HG02588 (cell line): ENCODE measurements around the gene ADAMTSL3.

Experiments used
- ATAC-seq: cut with Tn5 transposase; IDR thresholded peaks from one replicate; pipeline ENCODE4 v1.9.1; 2021; ENCODE audit warnings: mild to moderate bottlenecking, moderate library complexity; ENCODE audit not compliant: unreplicated experiment

ADAMTSL3 gene

GRCh38 chr15:83858820-83859505 lies 205.0 kb downstream of the ADAMTSL3 start:
- ATAC-seq, result no peak

DNA sequence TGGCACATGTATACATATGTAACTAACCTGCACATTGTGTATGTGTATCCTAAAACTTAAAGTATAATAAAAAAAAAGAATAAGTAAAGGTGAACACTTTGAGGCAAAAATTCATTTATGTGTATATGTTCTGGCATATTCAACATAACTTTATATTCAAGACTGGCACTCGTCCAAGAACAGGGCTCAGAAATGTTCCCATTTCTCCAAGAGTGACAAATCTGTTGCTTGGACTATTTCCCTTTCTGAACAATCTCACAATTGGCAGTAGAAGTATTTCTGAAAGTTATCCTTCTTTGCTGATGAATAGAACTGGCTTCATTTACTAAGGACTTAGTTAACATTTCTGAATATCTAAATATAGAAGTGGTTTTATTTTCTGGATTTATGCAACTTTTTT lies 212.8 kb downstream of the ADAMTSL3 start:
- ATAC-seq, result no peak

DNA sequence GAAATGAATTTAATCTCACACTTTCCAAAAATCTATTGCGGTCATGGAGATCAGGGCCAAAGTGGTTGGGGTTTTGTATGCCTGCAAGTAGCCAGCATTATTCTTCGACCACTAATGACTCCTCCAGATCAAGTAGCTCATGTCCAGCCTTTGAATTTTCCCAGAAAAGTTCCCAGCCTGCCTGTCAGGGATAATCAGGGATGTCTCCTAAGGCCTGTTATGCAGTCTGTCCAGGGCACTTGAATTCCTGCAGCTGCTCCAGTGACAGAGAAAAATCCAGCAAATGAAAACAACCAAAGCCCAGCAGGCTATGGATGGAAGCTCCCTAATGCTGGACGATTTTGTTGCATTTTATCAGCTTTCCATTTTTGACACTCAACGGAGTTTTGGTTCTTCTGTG lies 215.4 kb downstream of the ADAMTSL3 start:
- ATAC-seq, result no peak

DNA sequence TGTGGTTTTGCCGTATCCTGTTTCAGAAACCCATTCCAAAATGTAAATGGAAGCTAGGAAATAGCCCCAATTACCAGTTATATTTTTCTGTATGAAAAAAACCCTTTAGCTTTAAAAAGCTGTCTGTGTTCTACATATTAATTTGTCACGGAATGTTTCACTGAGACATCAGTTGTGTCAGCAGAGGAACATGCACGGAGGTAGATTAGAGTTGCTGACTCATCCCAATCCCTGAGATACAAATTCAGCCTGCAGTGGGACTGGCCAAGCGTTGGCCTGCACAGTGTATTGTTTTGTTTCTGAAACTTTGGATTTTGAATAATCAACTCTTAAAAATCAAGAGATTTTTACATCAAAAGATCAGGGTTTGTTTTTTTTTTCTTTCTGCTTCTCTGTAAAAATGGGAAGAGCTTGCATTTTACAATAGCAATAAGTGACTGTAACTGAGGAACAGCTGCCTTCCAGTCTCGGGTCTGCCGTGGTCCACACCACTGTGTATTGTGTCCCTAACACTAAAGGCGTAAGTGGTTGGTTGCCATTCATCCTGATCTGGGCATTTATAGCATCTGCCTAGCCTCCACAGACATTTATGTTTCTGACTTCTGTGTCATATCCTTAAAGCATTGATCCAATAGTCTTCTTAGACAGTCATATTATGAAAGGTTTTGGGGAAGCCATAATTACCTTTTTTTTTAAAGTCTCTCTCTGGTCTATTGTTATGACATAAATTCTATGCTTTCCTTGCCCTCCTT lies 218.1 kb downstream of the ADAMTSL3 start:
- ATAC-seq, result peak; percentile 88

- ATAC-seq, result no peak
Measured at GRCh38 chr15:83873966-83874365, 220.0 kb downstream of the ADAMTSL3 start.

GRCh38 chr15:83880529-83880928 lies 226.6 kb downstream of the ADAMTSL3 start:
- no peak for ATAC-seq

DNA sequence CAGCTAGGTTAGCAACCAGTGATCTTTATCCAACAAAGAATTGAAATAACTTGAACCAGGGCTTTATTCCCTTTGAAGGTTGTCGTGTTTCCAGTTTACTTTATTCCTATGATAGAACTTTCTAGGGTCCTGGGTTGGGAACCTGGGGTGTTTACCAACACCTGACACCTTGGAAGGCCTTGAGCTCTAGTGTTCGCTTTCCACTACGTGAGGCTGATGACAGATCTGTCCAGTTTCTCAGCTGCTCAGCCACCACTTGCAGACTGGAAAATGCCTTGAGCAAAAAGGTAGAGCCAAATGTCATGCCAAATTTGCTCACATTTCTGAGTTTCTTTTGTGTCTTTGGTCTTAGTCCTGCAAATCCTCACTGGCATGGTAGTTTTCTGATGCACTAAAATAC lies 227.2 kb downstream of the ADAMTSL3 start:
- no peak for ATAC-seq

DNA sequence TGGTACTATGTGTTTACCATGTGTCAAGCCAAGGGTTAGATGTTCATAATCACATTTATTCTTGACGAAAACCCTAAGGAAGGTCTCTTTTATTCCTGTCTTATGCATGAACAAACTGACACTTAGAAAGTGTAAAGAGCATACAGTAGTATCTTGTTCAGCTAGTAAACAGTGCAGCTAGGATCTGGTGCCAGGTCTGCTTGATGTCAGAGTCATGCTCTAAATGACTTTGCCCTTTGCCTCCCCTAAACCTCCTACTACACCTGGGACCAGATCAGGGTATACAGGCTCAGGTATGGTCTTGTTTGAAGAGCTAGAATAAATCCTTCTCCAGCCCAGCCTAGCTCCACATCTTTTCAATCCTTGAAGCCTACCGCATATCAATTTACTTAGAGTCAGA lies 232.4 kb downstream of the ADAMTSL3 start:
- ATAC-seq, result no peak

- no peak for ATAC-seq
Measured at GRCh38 chr15:83887404-83887803, 233.5 kb downstream of the ADAMTSL3 start.

GRCh38 chr15:83887961-83888360 lies 234.0 kb downstream of the ADAMTSL3 start:
- no peak for ATAC-seq

- no peak for ATAC-seq
Measured at GRCh38 chr15:83889995-83890394, 236.1 kb downstream of the ADAMTSL3 start.

GRCh38 chr15:83890587-83890986 lies 236.7 kb downstream of the ADAMTSL3 start:
- no peak for ATAC-seq

DNA sequence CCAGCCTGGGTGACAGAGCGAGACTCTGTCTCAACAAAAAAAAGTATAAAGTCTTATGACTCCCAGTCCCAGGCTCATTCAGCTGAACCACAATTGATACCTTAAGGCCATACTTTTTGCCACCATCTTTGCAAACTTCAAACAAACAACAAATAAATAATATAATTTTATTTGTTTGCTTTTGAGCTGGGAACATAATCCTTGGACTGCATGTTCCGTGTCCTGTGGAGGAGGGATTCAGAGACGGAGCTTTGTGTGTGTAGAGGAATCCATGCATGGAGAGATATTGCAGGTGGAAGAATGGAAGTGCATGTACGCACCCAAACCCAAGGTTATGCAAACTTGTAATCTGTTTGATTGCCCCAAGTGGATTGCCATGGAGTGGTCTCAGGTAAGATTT lies 238.6 kb downstream of the ADAMTSL3 start:
- no peak for ATAC-seq

GRCh38 chr15:83893308-83893707 lies 239.4 kb downstream of the ADAMTSL3 start:
- ATAC-seq, result no peak

DNA sequence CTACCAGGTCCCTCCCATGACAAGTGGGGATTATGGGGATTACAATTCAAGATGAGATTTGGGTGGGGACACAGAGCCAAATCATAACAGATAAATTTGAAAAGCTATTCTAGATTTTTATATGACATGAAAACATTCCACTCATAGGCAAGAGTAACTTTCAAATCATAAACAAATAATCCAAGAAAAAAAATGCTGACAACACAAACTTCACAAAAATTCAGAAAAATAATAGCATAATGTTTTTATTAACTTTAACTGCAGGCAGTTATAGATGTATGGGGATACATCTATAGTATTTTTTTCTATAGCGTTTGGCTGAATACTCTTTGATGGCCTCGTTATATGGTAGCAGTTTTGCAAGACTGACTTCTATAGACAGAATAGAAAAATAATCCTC lies 243.1 kb downstream of the ADAMTSL3 start:
- ATAC-seq, result no peak

DNA sequence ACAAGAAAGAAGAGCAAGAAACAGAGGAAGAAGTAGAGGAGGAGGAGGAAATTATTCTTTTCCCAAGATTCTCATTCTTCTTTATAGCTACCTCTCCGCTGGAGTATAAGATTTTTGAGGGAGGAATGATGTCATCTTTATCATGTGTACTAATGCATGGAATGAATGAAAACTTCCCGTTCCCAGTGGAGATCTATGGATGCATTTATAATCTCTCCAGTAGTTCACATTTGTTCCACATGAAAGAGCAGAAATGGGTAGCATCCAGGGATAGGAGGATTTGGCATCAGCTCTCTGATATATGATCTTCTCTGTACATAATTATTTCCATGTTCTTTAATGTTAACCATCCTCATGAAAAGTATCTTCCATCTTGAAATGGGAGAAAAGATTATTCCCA lies 244.4 kb downstream of the ADAMTSL3 start:
- no peak for ATAC-seq

GRCh38 chr15:83899670-83900069 lies 245.7 kb downstream of the ADAMTSL3 start:
- ATAC-seq, result no peak

DNA sequence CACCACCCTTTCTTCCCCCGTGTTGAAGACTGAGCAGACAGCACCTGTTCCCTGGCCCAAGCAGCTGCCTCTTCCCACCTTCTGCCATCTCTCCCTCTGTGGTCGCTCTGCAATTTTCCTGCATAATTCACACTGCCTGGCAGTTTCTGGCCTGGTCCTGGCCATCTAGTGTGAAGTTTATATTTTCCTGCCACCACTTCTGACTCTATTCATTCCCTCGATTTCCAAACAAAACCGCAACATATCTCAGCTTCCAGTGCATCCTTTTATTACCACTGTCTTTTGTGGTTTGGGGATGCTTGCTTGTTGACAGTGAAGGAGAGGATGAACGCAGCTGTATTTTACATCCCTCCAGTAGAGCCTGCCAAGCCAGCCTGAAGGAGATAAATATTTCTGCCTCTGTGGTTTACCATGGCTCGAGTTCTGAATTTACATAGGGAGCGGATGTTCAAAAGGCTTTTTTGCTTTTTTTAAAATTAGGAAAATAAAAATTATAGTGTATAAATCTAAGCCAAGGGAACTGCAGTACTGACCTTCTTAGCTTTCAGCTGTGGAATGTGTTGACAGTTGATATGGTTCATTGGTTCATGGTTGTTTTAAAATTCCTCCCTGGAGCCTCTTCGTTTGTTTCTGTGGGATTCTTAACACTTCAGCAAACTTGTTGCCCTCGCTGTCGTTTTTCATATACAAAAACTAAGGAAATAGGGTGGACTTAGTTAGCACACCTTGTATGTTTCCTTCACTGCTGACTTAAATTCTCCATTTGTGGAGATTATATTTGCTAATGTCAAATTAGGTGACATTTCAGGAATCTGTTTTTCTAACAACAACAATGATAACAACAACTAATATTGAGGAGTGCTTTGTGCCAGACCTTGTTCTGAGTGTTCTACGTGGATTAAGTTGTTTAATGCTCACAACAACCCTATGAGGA lies 250.5 kb downstream of the ADAMTSL3 start:
- no peak for ATAC-seq

DNA sequence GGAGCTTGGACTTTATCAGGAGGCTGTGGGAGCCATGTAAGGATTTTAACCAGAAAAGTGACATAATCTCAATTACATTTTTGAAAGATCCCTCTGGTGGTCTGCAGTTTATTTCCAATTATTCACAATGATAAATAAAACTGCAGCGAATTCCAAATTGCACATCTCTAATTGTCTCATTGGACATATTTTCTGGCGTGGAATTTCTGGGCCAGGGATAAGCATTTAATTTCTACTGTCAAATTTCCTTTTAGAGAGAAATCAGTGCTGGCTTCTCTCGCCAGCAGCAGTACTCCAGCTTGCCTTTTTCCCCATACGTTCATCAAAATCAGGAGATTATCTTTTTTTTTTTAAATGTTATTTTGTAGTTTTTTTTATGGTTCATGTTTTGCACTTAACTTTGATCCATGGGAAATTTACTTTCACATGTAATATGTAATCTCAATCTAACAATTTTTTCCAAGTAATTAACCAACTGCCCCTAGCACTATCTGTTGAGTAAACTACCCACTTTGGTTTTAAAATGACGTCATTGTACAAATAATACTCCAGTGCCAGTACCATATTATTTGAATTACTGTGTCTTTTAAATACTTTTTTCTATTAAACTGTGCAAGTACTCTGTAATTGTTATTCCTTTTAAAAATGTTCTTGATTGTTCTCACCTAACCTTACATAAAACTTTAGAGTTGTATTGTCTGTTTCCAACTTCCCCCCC lies 251.8 kb downstream of the ADAMTSL3 start:
- ATAC-seq, result no peak

- no peak for ATAC-seq
Measured at GRCh38 chr15:83911345-83911744, 257.4 kb downstream of the ADAMTSL3 start.

- ATAC-seq, result no peak
Measured at GRCh38 chr15:83912343-83912742, 258.4 kb downstream of the ADAMTSL3 start.
